ENCODE results near the gene FBXO36.
"Not testable (repeated sequence)": the region's sequence is repeated elsewhere in the genome, so short reads cannot be mapped to it uniquely, and the experiment has no call there.

The FBXO36 gene

DNA sequence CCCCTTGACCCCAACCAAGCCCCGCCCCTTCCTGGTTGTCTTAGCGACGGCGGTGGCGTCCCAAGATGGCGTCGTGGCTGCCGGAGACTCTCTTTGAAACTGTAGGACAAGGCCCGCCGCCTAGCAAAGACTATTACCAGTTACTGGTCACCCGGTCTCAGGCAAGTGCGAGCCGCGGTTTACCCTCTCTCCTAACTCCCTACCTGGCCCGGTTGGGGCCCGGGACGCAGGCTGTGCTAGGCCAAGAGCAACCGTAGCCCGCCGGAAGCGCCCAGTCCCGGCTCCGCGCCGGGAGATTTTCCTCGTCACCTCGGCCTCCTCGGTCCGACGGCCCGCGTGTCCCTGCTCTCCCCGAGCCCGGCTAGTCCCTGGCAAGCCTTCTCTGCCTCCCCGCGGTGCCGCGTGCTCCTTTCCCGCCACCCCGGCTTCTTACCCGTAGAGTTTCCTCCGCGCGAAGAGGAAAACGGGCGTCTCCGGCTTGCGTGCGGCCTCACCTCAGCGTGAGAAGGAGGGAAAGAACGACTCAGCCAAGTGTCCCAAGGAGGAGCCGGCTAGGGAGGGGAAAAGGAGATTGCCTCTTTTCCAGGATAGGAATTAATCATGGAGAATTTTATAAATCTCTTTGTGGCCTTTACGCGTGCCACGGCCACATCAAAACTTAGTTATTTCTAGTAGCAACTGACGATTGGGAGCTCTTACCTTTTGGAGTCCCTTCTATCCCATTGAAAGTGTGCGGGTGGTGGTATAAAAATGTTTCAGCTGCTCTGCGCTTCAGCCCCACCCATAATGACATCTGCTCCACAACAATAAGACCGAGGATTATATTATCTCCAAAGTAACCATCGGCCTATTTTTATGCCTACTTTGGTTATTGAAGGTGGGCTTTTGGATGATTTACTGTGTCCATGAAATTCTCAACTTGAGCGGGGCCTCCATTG, at the start of gene FBXO36:
Gene FBXO36, plus strand, starts transcription at position 55 of the 938 bp plus-strand sequence. Its CDS starts 11 bp downstream, at position 66.
- DNase-seq: peak; percentile 82

DNA sequence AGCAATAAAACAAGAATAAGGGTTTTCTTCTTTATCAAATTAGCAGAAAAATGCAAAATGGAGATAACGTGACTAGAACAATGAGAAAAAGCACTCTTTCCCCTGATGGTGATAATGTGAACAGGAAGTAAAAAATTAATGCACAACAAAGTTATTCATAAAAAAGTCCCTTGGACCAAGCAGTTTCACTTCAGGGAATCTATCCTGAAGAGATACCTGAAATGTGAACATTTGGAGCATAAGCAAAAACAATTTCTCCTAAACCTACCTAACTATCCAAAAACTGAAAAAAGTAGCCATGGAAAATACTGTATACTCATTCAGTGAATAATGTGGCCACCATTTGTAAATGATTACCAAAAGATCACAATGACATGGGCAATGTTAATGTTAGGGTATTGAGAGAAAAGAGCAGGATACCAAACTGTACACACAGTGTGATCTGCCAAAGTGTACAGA, 49.2 kb upstream of the FBXO36 start:
- DNase-seq: peak; percentile 4

DNA sequence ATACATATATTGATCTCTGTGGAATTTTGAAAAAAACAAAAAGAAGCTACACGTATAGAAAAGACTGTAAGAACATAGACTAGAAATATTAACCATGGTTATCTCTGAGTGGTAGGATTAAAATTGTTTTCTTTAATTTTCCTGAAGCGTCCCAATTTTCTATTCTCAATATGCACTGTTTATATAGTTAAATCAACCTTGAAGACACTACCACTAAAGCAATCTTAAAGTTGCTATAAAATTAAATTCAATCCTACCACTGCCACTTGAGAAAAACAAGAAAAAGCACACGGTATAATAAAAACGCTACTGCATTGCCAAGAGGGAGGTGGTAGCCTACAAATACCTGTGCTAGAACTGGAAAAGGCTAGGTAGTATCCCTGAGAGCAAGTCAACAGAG, 47.7 kb upstream of the FBXO36 start:
- no peak for DNase-seq

- no peak for DNase-seq
Measured at GRCh38 chr2:229875549-229875948, 46.8 kb upstream of the FBXO36 start.

GRCh38 chr2:229879191-229879950, 42.9 kb upstream of the FBXO36 start:
- DNase-seq: no peak

DNA sequence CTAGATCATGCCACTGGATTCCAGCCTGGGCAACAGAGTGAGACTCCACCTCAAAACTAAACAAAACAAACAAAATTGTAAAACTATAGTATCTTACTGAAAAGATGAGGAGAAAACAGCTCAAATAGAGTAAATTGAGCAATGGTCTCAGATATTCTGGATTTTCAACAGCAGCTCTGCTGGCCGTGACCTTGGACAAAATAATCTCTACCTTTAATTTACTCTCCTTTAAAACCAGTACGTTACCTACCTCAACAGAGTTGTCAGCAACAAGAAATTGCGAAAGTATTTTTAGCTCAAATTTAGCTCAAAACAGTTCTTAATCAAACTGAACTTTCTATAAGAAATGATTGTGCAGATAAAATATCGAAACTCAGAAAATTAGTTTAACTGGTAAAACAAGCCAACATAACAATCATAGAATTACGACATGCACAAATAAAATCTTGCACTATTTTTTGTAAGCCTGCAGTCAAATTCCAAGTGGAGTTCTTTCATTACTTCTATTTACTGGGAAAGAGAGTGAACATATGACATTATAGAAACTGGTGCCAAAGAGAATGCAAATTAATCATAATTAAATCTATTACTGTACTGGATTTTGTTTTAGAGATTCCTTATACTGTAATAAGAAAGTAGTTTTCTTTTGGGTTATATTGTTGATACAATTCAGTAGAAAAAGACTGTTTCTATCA, 41.3 kb upstream of the FBXO36 start:
- no peak for DNase-seq

DNA sequence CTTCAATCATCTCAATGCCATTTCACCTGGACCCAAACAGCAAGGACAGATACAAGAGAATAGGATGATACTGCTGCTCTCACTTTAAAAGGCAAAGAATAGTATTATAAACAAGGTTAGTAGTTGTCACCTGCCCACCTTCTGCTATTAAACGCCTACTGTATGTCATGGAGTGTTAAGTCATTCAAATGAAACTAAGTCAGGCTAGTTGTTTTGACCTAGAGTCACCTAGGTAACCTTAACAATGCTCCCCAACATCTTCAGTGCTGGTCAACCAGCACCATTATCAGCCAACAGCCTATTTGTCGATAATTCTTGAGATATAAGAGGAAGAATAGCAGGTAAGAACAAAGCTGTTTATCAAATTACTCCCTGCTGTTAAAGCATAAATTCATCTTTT, 39.7 kb upstream of the FBXO36 start:
- DNase-seq: no peak

DNA sequence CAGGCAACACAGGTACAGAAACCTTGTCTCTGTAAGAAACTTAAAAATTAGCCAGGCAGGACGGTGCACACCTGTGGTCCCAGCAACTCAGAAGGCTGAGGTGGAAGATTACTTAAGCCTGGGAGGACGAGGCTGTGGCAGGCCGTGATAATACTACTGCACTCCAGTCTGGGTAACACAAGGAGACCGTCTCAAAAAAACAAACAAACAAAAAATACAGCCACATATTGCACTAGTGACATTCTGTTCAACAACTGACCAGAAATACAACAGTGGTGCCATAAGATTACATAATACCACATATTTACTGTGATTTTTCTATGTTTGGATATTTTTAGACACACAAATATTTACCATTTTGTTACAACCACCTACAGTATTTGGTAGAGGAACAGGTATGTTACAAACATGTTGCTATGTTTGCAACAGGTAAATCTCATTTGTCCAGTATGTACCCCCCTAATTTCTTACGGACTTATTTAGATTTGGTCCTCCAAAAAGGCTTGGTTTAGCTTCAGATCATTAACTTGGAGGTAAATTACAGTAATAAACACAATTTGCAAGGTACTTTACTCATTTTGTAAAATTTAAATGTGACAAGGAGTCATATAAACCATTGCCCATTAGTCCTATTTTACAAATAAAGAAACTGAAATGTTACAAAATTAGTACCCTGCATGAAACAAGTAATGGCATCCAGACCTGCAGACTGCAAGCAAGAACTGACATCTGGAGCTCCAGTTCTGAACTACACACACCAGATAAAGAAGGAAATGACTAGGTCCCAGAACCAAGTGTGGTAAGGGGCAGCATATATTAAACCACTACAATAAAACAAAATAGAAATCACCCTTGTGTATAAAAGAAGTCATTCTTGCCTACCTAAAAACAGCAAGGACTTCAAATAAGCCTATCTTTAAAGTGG, 37.3 kb upstream of the FBXO36 start:
- DNase-seq: no peak

DNA sequence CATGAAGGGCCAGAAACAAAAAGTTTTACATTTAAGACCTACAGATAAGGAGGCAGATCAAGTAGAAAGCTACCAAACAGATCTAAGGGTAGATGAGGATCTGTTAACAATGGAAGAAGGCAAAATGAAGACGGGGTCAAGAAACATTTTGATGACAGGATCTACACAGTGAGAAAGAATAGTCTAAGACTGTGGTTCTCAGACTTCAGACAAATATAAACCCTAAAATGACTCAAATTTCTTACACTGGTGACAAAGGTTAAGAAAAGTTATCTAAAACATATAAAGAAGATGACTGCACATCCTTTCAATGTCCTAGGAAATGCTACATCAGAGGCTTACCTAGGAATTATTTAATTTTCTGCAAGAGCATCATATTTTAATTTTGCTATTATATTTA, 34.9 kb upstream of the FBXO36 start:
- DNase-seq: no peak

GRCh38 chr2:229888031-229888430, 34.3 kb upstream of the FBXO36 start:
- DNase-seq: no peak

- DNase-seq: no peak
Measured at GRCh38 chr2:229889023-229889422, 33.3 kb upstream of the FBXO36 start.

DNA sequence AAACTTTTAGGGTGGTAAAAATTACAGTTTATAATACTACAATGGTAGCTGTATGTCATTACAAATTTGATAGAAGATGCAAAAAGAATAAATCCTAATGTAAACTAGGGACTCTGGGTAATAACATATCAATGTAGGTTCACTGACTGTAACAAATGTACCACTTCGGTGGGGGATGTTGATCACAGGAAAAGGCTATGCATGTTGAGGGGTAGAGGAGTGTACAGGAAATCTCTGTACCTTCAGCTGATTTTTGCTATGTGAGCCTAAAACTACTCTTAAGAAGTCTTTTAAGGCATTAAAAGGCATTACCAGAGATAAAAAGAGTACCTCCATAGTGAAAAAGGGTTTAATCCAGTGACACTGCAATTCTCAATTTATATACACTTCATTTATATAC, 25.4 kb upstream of the FBXO36 start:
- no peak for DNase-seq

DNA sequence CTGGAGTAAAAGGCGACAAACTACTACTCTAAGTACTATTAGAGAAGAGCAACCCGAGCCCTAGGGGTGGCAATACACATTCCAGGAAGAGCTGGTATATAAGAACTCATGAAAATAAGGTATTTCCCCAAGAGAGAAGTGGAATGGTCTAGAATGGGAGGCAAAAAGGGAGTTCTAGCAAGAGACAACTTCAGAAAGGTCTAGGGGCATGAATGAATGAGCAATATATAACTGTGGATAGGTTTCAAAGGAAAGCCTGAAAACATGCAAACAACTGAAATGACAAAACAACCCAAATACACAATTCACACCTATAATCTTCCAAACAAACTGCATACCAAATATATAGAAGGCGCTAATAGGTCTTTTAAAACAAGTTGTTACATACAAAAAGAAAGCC, 22.7 kb upstream of the FBXO36 start:
- DNase-seq: no peak

DNA sequence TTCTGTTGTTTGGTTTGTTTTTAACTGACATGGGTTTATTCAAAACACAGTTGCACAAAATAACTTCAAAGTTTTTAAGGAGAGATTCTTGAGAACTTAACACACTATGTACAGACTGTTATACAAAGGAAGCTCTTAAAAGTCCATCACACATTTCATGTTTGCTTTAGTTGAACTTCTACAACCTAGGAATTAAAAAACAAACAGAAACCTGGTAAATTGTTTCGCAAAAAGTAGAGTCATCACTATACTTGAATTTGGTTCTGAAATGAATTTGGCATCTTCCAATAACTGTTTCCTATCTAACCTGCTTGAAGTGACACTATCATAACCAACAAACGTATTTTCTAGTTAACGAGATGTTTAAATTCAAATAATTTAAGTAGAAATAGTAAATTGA, 22.3 kb upstream of the FBXO36 start:
- DNase-seq: no peak

GRCh38 chr2:229900514-229900913, 21.8 kb upstream of the FBXO36 start:
- DNase-seq: not testable (repeated sequence)

GRCh38 chr2:229901819-229902218, 20.5 kb upstream of the FBXO36 start:
- no peak for DNase-seq

DNA sequence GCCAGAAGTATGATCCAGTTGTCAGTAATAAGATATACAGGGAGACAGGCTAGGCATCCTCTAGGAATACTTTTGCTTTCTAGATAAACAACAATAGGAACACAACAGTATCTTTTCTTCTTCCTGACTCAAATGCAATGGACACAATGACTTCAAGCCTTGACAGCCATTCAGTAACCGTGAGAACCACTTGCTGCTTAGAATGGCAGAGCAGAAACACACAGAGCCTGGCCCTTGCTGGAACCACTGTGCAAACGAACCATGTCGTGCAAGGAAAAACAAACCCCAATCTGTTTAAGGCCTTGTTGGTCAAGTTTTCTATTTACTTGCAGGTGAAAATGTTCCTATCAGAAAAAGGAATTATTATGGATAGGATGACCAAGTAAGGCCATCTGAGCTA, 19.3 kb upstream of the FBXO36 start:
- DNase-seq: no peak

DNA sequence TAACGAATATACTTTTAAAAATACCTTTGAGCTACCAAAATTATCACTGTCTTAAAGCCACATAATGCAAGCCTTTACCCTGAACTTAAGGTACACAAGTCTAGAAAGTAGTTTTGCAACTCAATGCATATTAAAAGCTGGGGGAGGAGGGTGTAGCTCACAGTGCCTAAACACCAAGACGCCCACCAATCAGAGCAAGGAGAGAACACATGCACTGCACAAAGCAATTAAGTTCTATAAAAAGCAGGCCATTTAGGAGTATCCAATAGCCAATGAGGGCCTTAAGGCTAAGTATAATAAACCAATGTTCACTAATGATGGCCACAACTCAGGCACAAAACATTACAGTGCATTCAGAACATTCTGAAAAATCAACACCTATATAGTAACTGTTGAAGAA, 16.7 kb upstream of the FBXO36 start:
- DNase-seq: no peak

- DNase-seq: no peak
Measured at GRCh38 chr2:229909090-229909489, 13.2 kb upstream of the FBXO36 start.

- DNase-seq: no peak
Measured at GRCh38 chr2:229910147-229910831, 12.0 kb upstream of the FBXO36 start.

DNA sequence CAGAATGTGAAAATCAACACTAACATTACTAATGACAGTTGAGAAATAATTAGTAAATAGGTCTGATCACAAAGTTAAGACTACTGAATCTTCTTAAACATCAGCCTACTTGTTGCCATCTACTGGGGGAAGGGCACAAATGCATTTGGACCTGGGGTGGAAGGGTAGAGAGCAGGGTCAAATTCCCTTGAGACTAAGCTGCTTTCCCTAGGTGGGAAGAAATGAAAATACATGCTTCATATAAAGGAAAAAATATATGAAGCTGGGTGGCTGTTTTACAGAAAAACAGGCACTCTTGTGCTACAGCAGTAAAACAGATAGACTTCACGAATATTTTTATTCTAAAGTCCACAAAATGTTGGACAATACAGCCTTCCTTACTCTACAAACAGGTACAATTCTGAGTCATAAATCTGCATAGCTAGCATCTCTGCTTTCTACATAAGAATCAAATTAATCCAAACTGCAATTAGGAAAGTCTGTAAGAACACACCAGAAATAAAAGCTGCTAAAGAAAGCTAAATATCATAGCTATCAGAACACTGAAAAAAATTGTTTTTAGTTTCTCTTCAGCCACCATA, 11.4 kb upstream of the FBXO36 start:
- DNase-seq: no peak
